Central memory CD4-positive, alpha-beta T cell (primary cell): ENCODE measurements around the gene STPG2.

ENCODE experiments used
- DNase-seq: peaks from one replicate; pipeline ENCODE4 v3.0.0; 2022

The STPG2 gene

GRCh38 chr4:98092833-98093439 is 50.3 kb downstream of the STPG2 start:
- DNase-seq, result no peak

- no peak for DNase-seq
Observed at GRCh38 chr4:98081936-98082335, 61.3 kb downstream of the STPG2 start.

GRCh38 chr4:98068495-98068894 is 74.8 kb downstream of the STPG2 start:
- DNase-seq, result no peak

GRCh38 chr4:98055800-98056501 is 87.3 kb downstream of the STPG2 start:
- no peak for DNase-seq

GRCh38 chr4:98046665-98047064 is 96.6 kb downstream of the STPG2 start:
- no peak for DNase-seq

GRCh38 chr4:98030059-98030458 is 113.2 kb downstream of the STPG2 start:
- no peak for DNase-seq

- no peak for DNase-seq
Observed at GRCh38 chr4:98027827-98028226, 115.4 kb downstream of the STPG2 start.

- DNase-seq, result no peak
Observed at GRCh38 chr4:98026362-98026761, 116.9 kb downstream of the STPG2 start.

GRCh38 chr4:98006814-98007412 is 136.4 kb downstream of the STPG2 start:
- no peak for DNase-seq

GRCh38 chr4:98006060-98006459 is 137.2 kb downstream of the STPG2 start:
- no peak for DNase-seq

GRCh38 chr4:98000940-98001339 is 142.3 kb downstream of the STPG2 start:
- DNase-seq, result no peak

GRCh38 chr4:97998203-97998602 is 145.1 kb downstream of the STPG2 start:
- DNase-seq, result no peak

- no peak for DNase-seq
Observed at GRCh38 chr4:97994765-97995465, 148.4 kb downstream of the STPG2 start.

- no peak for DNase-seq
Observed at GRCh38 chr4:97990409-97990808, 152.9 kb downstream of the STPG2 start.

GRCh38 chr4:97987019-97987648 is 156.1 kb downstream of the STPG2 start:
- DNase-seq, result no peak

GRCh38 chr4:97984545-97985131 is 158.6 kb downstream of the STPG2 start:
- no peak for DNase-seq

- DNase-seq, result no peak
Observed at GRCh38 chr4:97978791-97979488, 164.3 kb downstream of the STPG2 start.

GRCh38 chr4:97953171-97953941 is 189.9 kb downstream of the STPG2 start:
- DNase-seq, result no peak

- no peak for DNase-seq
Observed at GRCh38 chr4:97952763-97953162, 190.5 kb downstream of the STPG2 start.

GRCh38 chr4:97950836-97951235 is 192.4 kb downstream of the STPG2 start:
- DNase-seq, result no peak

GRCh38 chr4:97942951-97943350 is 200.3 kb downstream of the STPG2 start:
- DNase-seq, result no peak
